C4-2B (cell line): Measurements from ENCODE around the gene AZGP1.

Experiments
- CTCF ChIP-seq: fragments of 450-650 bp; conservative IDR thresholded peaks from 2 replicates; pipeline ENCODE4 v1.5.1; 2017; ENCODE audit warnings: mild to moderate bottlenecking
- ZFX ChIP-seq: fragments of 450-650 bp; IDR thresholded peaks from 2 replicates; pipeline ENCODE4 v1.6.1; 2017

- TF ChIP-seq CTCF, result no peak
- TF ChIP-seq ZFX, result no peak
These were observed 47.7 kb upstream of the AZGP1 start for GRCh38 chr7:100023526-100023925.
